Parathyroid adenoma (tissue), 2 donors: ENCODE results near the gene TRPM5.

Source experiments
- H2AFZ ChIP-seq: fragments of 300-600 bp; sonication (generic); one replicate; pipeline ENCODE4 v1.7.0; 2017; ENCODE audit warnings: antibody characterized with exemption, mild to moderate bottlenecking
- H3K27ac ChIP-seq: fragments of 300-600 bp; sonication (generic); one replicate; pipeline ENCODE4 v1.7.0; 2017
- H3K27me3 ChIP-seq: fragments of 300-600 bp; sonication (generic); one replicate; pipeline ENCODE4 v1.7.0; 2017; ENCODE audit warnings: low read length; ENCODE audit not compliant: control insufficient read depth, insufficient read depth
- H3K36me3 ChIP-seq: fragments of 300-600 bp; sonication (generic); one replicate; pipeline ENCODE4 v1.7.0; 2017; ENCODE audit warnings: low read length; ENCODE audit not compliant: control insufficient read depth, insufficient read depth
- H3K4me1 ChIP-seq: fragments of 300-600 bp; sonication (generic); one replicate; pipeline ENCODE4 v1.7.0; 2017; ENCODE audit warnings: control low read depth
- H3K4me2 ChIP-seq: fragments of 300-600 bp; sonication (generic); one replicate; pipeline ENCODE4 v1.7.0; 2017; ENCODE audit warnings: low read length
- H3K4me3 ChIP-seq: fragments of 300-600 bp; sonication (generic); one replicate; pipeline ENCODE4 v1.7.0; 2017; ENCODE audit warnings: low read depth, low read length
- H3K79me2 ChIP-seq: fragments of 300-600 bp; sonication (generic); one replicate; pipeline ENCODE4 v1.7.0; 2017; ENCODE audit warnings: control low read depth
- H3K9ac ChIP-seq: fragments of 300-600 bp; sonication (generic); one replicate; pipeline ENCODE4 v1.7.0; 2017; ENCODE audit warnings: mild to moderate bottlenecking
- H3K9me3 ChIP-seq: fragments of 300-600 bp; sonication (generic); one replicate; pipeline ENCODE4 v1.7.0; 2017; ENCODE audit warnings: low read length; ENCODE audit not compliant: control insufficient read depth
- CTCF ChIP-seq: fragments of 300-600 bp; sonication (generic); IDR thresholded peaks from one replicate; pipeline ENCODE4 v1.7.0; 2017; ENCODE audit warnings: antibody characterized with exemption, mild to moderate bottlenecking
- donor health status: primary hyperparathyroidism.

TRPM5 gene

GRCh38 chr11:2416765-2417164 is 27.5 kb downstream of the TRPM5 start:
- Histone ChIP-seq H3K27ac (no peak overlapping the region), H3K4me2 (no peak overlapping the region), H3K4me1 (no peaks in the 10 kb centered on the region), H3K9me3 (no peaks in the 10 kb centered on the region), H3K36me3 (no peaks in the 10 kb centered on the region), H3K4me3 (no peak overlapping the region), H3K27me3 (no peaks in the 10 kb centered on the region), H3K9ac (no peak overlapping the region), H3K79me2 (no peaks in the 10 kb centered on the region), H2AFZ (no peak overlapping the region)
- no peak for TF ChIP-seq CTCF

- no peak overlapping the region for H3K4me3 ChIP-seq
- no peaks in the 10 kb centered on the region for H3K79me2 ChIP-seq
- H3K9ac ChIP-seq = no peak overlapping the region
- H3K36me3 ChIP-seq = no peaks in the 10 kb centered on the region
- H2AFZ ChIP-seq = no peak overlapping the region
- H3K4me1 ChIP-seq = no peaks in the 10 kb centered on the region
- TF ChIP-seq CTCF = no peak
- no peaks in the 10 kb centered on the region for H3K27me3 ChIP-seq
- H3K4me2 ChIP-seq = no peak overlapping the region
- no peaks in the 10 kb centered on the region for H3K9me3 ChIP-seq
- no peak overlapping the region for H3K27ac ChIP-seq
Measured at GRCh38 chr11:2415601-2416380, 28.5 kb downstream of the TRPM5 start.

GRCh38 chr11:2415171-2415570 is 29.1 kb downstream of the TRPM5 start:
- H3K9me3 ChIP-seq = no peaks in the 10 kb centered on the region
- H3K27ac ChIP-seq = no peak overlapping the region

GRCh38 chr11:2414616-2415015 is 29.7 kb downstream of the TRPM5 start:
- Histone ChIP-seq H3K27me3 (no peaks in the 10 kb centered on the region), H3K9me3 (no peaks in the 10 kb centered on the region), H3K4me1 (no peaks in the 10 kb centered on the region), H2AFZ (no peak overlapping the region), H3K4me2 (no peak overlapping the region), H3K4me3 (no peak overlapping the region), H3K79me2 (no peaks in the 10 kb centered on the region), H3K27ac (no peak overlapping the region), H3K9ac (no peak overlapping the region), H3K36me3 (no peaks in the 10 kb centered on the region)
- TF ChIP-seq CTCF = no peak

More at GRCh38 chr11:2415171-2415570, 29.1 kb downstream of the TRPM5 start:
- Histone ChIP-seq H3K9ac (no peak overlapping the region), H3K27me3 (no peaks in the 10 kb centered on the region), H3K4me3 (no peak overlapping the region), H3K36me3 (no peaks in the 10 kb centered on the region), H3K4me2 (no peak overlapping the region), H3K4me1 (no peaks in the 10 kb centered on the region), H2AFZ (no peak overlapping the region), H3K79me2 (no peaks in the 10 kb centered on the region)
- TF ChIP-seq CTCF = no peak
